GM23248 (cell line): ENCODE results near the gene BRINP1.

Experiments used
- EZH2 ChIP-seq: fragments of 200-600 bp; sonication (generic); IDR thresholded peaks from 2 replicates; pipeline ENCODE4 v1.6.1; 2018; ENCODE audit warnings: antibody characterized with exemption, mild to moderate bottlenecking; ENCODE audit not compliant: insufficient read depth, poor library complexity, severe bottlenecking
- EZH2phosphoT487 ChIP-seq: fragments of 200-600 bp; sonication (generic); IDR thresholded peaks from 2 replicates; pipeline ENCODE4 v1.6.1; 2018; ENCODE audit warnings: antibody characterized with exemption, moderate library complexity, mild to moderate bottlenecking, low read depth; ENCODE audit not compliant: insufficient read depth

GRCh38 chr9:119278171-119278570, 91.1 kb downstream of the BRINP1 start:
- TF ChIP-seq EZH2 (no peak), EZH2phosphoT487 (no peak)
